ENCODE measurements around the gene E2F3. TPM values are rescaled to one million over a fixed set of nuclear protein-coding genes. Genes with fewer than 3 reads are reported as not detected.

Gene E2F3
- total RNA-seq, 1 donor from 2014 or later, result 27.4 TPM

DNA sequence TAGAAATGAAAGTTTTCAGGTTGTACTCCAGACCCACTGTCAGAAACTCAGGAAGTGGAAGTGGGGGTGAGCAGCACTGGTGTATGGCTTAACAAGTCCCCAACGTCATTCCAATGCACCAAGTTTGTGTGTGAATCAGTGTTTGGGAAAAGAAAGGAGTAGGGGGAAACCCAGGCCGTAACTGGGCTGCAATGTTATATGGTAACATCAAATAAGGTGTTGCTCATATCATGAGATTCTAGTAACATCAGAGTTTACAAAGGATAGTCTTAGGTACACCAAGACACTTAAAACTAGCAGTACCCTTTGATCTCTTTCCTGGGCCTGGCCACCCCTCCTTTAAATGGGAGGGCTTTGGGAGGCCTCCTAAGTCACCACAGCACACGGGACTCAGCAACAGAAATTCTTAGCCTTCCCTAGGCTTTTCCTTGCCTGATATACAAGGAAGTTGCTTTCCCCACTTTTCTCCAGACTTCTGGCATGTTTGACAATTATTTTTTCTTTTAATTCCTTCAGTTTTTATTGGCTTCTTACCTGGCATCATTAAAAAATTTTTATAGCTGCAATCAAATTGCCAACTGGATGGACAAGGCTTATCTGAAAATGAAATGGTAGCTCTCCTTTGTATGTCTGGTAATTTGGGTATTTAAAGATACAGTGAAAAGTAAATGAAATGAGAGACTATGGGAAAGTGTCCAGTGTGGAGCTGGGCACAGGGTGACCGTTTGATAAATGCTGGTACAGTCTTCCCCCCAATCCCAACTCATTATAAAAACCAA lies 15.1 kb downstream of the E2F3 start:
- TF ChIP-seq, protein P1, sequence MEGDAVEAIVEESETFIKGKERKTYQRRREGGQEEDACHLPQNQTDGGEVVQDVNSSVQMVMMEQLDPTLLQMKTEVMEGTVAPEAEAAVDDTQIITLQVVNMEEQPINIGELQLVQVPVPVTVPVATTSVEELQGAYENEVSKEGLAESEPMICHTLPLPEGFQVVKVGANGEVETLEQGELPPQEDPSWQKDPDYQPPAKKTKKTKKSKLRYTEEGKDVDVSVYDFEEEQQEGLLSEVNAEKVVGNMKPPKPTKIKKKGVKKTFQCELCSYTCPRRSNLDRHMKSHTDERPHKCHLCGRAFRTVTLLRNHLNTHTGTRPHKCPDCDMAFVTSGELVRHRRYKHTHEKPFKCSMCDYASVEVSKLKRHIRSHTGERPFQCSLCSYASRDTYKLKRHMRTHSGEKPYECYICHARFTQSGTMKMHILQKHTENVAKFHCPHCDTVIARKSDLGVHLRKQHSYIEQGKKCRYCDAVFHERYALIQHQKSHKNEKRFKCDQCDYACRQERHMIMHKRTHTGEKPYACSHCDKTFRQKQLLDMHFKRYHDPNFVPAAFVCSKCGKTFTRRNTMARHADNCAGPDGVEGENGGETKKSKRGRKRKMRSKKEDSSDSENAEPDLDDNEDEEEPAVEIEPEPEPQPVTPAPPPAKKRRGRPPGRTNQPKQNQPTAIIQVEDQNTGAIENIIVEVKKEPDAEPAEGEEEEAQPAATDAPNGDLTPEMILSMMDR (IDR thresholded peaks at IDR 0.05; ENCODE audit: insufficient read depth, low read depth, low read length), result no peak
- no peak for TF ChIP-seq EZH2 (IDR thresholded peaks at IDR 0.05; ENCODE audit: insufficient read depth, low read length)
- H3K4me2 ChIP-seq (ENCODE audit: low read length), result no peak overlapping the region
- Mint-ChIP-seq H3K9me3 (ENCODE audit: unreplicated experiment) (no peaks in the 10 kb centered on the region), H3K27me3 (ENCODE audit: low read depth, unreplicated experiment) (no peaks in the 10 kb centered on the region), H3K4me3 (ENCODE audit: unreplicated experiment) (no peak overlapping the region), H3K4me1 (ENCODE audit: low read depth, unreplicated experiment) (peaks cover 45% of the 10 kb centered on the region), H3K27ac (ENCODE audit: unreplicated experiment) (no peak overlapping the region), H3K36me3 (ENCODE audit: low read depth, unreplicated experiment) (peaks cover 7% of the 10 kb centered on the region)
- no peaks in the 10 kb centered on the region for H3K36me3 ChIP-seq (ENCODE audit: insufficient read depth, low read length)
- FAIRE-seq (no peak), DNase-seq (ENCODE audit: low read depth) (no peak)
- H3K79me2 ChIP-seq (ENCODE audit: insufficient read depth, low read length), result peaks cover 100% of the 10 kb centered on the region
- H3K4me1 ChIP-seq (ENCODE audit: insufficient read depth, low read length), result peaks cover 5% of the 10 kb centered on the region
- peaks cover 94% of the 10 kb centered on the region for H4K20me1 ChIP-seq (ENCODE audit: insufficient read depth, low read length)
- no peaks in the 10 kb centered on the region for H3K27me3 ChIP-seq (ENCODE audit: insufficient read depth, low read length)
- H3K4me3 ChIP-seq (ENCODE audit: insufficient read depth, low read depth, low read length), result no peak overlapping the region
- no peak overlapping the region for H2AFZ ChIP-seq (ENCODE audit: low read depth, low read length)
- H3K27ac ChIP-seq (ENCODE audit: low read depth, low read length), result no peak overlapping the region
- no peak overlapping the region for H3K9ac ChIP-seq (ENCODE audit: low read length)
- no peaks in the 10 kb centered on the region for H3K9me3 ChIP-seq (ENCODE audit: insufficient read depth, low read depth, low read length)

DNA sequence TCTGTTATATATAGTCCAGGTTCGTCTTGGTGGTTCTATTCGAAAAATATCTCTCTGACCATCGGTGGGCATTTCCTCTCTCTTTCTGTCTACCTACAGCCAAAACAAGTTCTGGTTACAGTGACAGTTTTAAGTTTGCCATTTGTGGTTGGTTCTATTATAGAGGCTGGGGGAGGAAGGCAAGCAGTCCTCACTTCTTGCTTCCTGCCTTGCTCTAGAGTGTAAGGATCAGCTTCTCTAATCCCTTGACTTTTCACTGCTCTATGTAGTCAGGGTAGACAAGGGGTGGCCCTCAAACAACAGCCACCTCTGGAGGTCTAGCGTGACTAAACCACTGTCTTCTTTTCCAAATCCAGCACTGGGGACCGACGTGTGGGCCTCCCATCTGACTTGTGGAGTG lies 16.1 kb downstream of the E2F3 start:
- Mint-ChIP-seq H3K27ac (ENCODE audit: unreplicated experiment) (no peak overlapping the region), H3K4me1 (ENCODE audit: low read depth, unreplicated experiment) (peaks cover 45% of the 10 kb centered on the region), H3K36me3 (ENCODE audit: low read depth, unreplicated experiment) (peaks cover 5% of the 10 kb centered on the region), H3K27me3 (ENCODE audit: low read depth, unreplicated experiment) (no peaks in the 10 kb centered on the region), H3K9me3 (ENCODE audit: unreplicated experiment) (peaks cover 2% of the 10 kb centered on the region), H3K4me3 (ENCODE audit: unreplicated experiment) (no peak overlapping the region)
- H3K27ac ChIP-seq (ENCODE audit: low read depth, low read length), result no peak overlapping the region
- H3K79me2 ChIP-seq (ENCODE audit: insufficient read depth, low read length), result peaks cover 100% of the 10 kb centered on the region
- H3K9ac ChIP-seq (ENCODE audit: low read length), result no peak overlapping the region
- FAIRE-seq (no peak), DNase-seq (ENCODE audit: low read depth) (no peak)
- no peaks in the 10 kb centered on the region for H3K9me3 ChIP-seq (ENCODE audit: insufficient read depth, low read depth, low read length)
- peaks cover 5% of the 10 kb centered on the region for H3K4me1 ChIP-seq (ENCODE audit: insufficient read depth, low read length)
- H3K4me3 ChIP-seq (ENCODE audit: insufficient read depth, low read depth, low read length), result no peak overlapping the region
- H3K27me3 ChIP-seq (ENCODE audit: insufficient read depth, low read length), result no peaks in the 10 kb centered on the region
- H4K20me1 ChIP-seq (ENCODE audit: insufficient read depth, low read length), result peaks cover 94% of the 10 kb centered on the region
- no peak overlapping the region for H2AFZ ChIP-seq (ENCODE audit: low read depth, low read length)
- no peaks in the 10 kb centered on the region for H3K36me3 ChIP-seq (ENCODE audit: insufficient read depth, low read length)
- H3K4me2 ChIP-seq (ENCODE audit: low read length), result no peak overlapping the region
- TF ChIP-seq EZH2 (IDR thresholded peaks at IDR 0.05; ENCODE audit: insufficient read depth, low read length), result no peak
- TF ChIP-seq, protein P1 (IDR thresholded peaks at IDR 0.05; ENCODE audit: insufficient read depth, low read depth, low read length), result no peak

Data from astrocyte (in vitro differentiated cells and primary cell).